ENCODE measurements around the gene GH2. TPM values are rescaled to one million over a fixed set of nuclear protein-coding genes. Genes with fewer than 3 reads are reported as not detected.

Gene GH2
- total and polyA plus RNA-seq, 2 experiments from 2014 or later, result 0.59 to 2.3 TPM

GRCh38 chr17:63836811-63837210 is 44.9 kb downstream of the GH2 start (continued):
- no peak for TF ChIP-seq REST (IDR thresholded peaks at IDR 0.05; ENCODE audit: unreplicated experiment)
- no peak for TF ChIP-seq EZH2phosphoT487 (IDR thresholded peaks at IDR 0.05; ENCODE audit: unreplicated experiment)

- H3K27me3 ChIP-seq (ENCODE audit: insufficient read depth), result no peaks in the 10 kb centered on the region
- H3K27ac Mint-ChIP-seq, result peak overlapping the region; percentile 61; the same call in 1 of the 2 replicates
- peaks cover 24% of the 10 kb centered on the region for H3K36me3 ChIP-seq (ENCODE audit: insufficient read depth)
- no peaks in the 10 kb centered on the region for H3K9me3 Mint-ChIP-seq
- H3F3A ChIP-seq (replicated peaks; ENCODE audit: low read depth), result peaks cover 16% of the 10 kb centered on the region; the same call in 1 of the 2 replicates
- H3K27me3 Mint-ChIP-seq (ENCODE audit: insufficient read depth, low read depth, poor library complexity), result peaks cover 25% of the 10 kb centered on the region
- H2AFZ ChIP-seq, result no peak overlapping the region
- H4K20me1 ChIP-seq (replicated peaks; ENCODE audit: insufficient read depth), result peaks cover 6% of the 10 kb centered on the region
- H3K4me3 Mint-ChIP-seq, result no peak overlapping the region
- ATAC-seq, result no peak
- H3K79me2 ChIP-seq (replicated peaks; ENCODE audit: insufficient read depth), result peaks cover 27% of the 10 kb centered on the region
- no peak overlapping the region for H3K4me2 ChIP-seq
- no peak for DNase-seq (ENCODE audit: low spot score)
- H3K4me3 ChIP-seq, result no peak overlapping the region
- peaks cover 67% of the 10 kb centered on the region for H3K36me3 Mint-ChIP-seq (ENCODE audit: low read depth)
- H3K4me1 ChIP-seq (ENCODE audit: insufficient read depth), result peaks cover 16% of the 10 kb centered on the region; the same call in 1 of the 2 replicates
- peaks cover 21% of the 10 kb centered on the region for H3K4me1 Mint-ChIP-seq
- H3K9me2 ChIP-seq (ENCODE audit: insufficient read depth), result no peaks in the 10 kb centered on the region
- H3K27ac ChIP-seq (ENCODE audit: low read depth), result no peak overlapping the region
- no peak for TF ChIP-seq NANOG (IDR thresholded peaks at IDR 0.05; ENCODE audit: borderline replicate concordance)
- TF ChIP-seq EZH2 (IDR thresholded peaks at IDR 0.05; ENCODE audit: low read depth, unreplicated experiment), result no peak
- no peak for TF ChIP-seq REST (IDR thresholded peaks at IDR 0.05; ENCODE audit: unreplicated experiment)
- no peak for TF ChIP-seq CREB1 (CRISPR knock-in tag; IDR thresholded peaks at IDR 0.05; ENCODE audit: low read depth)
- TF ChIP-seq CTCF (conservative IDR thresholded peaks at IDR 0.05; ENCODE audit: low read depth in 2 of 2), result no peak
- TF ChIP-seq JUNB (IDR thresholded peaks at IDR 0.05; ENCODE audit: unreplicated experiment), result no peak
- TF ChIP-seq ETS1 (IDR thresholded peaks at IDR 0.05), result no peak
These were observed 46.5 kb downstream of the GH2 start for GRCh38 chr17:63835167-63835720.

All from GM23338 (cell line).